H1 (cell line): ENCODE measurements around the gene LMO2. TPM values are rescaled to one million over a fixed set of nuclear protein-coding genes. Genes with fewer than 3 reads are reported as not detected.

ENCODE experiments used
- CTCF ChIA-PET: fragments of 300-600 bp; sonication (Branson Sonifier 250); formaldehyde crosslinking; loops from one replicate; lab custom pipeline; 2021; ENCODE audit not compliant: partially characterized antibody; lab: Charles Lee
- POLR2A ChIA-PET: fragments of 300-600 bp; sonication (Branson Sonifier 250); formaldehyde crosslinking; loops from one replicate; lab custom pipeline; 2021; ENCODE audit warnings: inconsistent platforms; ENCODE audit not compliant: partially characterized antibody; lab: Charles Lee
- DNase-seq, 2 experiments: peaks; one replicate each; pipeline versions ENCODE4 v3.0.0 to v3.0.0-alpha.2; 2010 to 2022; ENCODE audit warnings: low spot score in 2 of 2, low read depth in 1 of 2, mixed read lengths in 1 of 2
- FAIRE-seq: peaks from 2 replicates; lab custom pipeline; 2011; peaks lifted over from hg19 to GRCh38; lab: Jason Lieb, UNC
- H2AFZ ChIP-seq: 2 replicates; pipeline ENCODE4 v1.8.1; 2012; ENCODE audit warnings: low read length, inconsistent platforms
- H2AK5ac ChIP-seq: 2 replicates; pipeline ENCODE4 v1.6.1; 2013; ENCODE audit warnings: low read depth, low read length
- H2BK120ac ChIP-seq: replicated peaks from 2 replicates; pipeline ENCODE3; 2013; ENCODE audit warnings: low read depth, low read length, inconsistent platforms
- H2BK12ac ChIP-seq: 2 replicates; pipeline ENCODE4 v1.6.1; 2013; ENCODE audit warnings: low read depth, low read length
- H2BK15ac ChIP-seq: 2 replicates; pipeline ENCODE4 v1.6.1; 2013; ENCODE audit warnings: low read length
- H2BK20ac ChIP-seq: 2 replicates; pipeline ENCODE4 v1.6.1; 2013; ENCODE audit warnings: low read length
- H2BK5ac ChIP-seq: 2 replicates; pipeline ENCODE4 v1.6.1; 2013; ENCODE audit warnings: low read depth, low read length
- H3K14ac ChIP-seq: 2 replicates; pipeline ENCODE4 v1.6.1; 2013; ENCODE audit warnings: inconsistent platforms; ENCODE audit not compliant: insufficient read length
- H3K18ac ChIP-seq: 2 replicates; pipeline ENCODE4 v1.6.1; 2013; ENCODE audit warnings: low read length; ENCODE audit errors: extremely low read depth
- H3K23ac ChIP-seq: 2 replicates; pipeline ENCODE4 v1.6.1; 2013; ENCODE audit warnings: inconsistent platforms; ENCODE audit not compliant: insufficient read length
- H3K23me2 ChIP-seq: 2 replicates; pipeline ENCODE4 v1.6.1; 2013; ENCODE audit warnings: low read depth, low read length
- H3K27ac ChIP-seq: 2 replicates; pipeline ENCODE4 v1.6.1; 2011; ENCODE audit warnings: low read depth, low read length, inconsistent platforms
- H3K27me3 ChIP-seq, 4 experiments: replicated peaks in 1 of 4; 1 replicate in 1 of 4; 2 replicates in 3 of 4; pipeline versions ENCODE4 v1.6.1 to v1.8.1; 2011 to 2013; ENCODE audit warnings: low read length in 3 of 4, mild to moderate bottlenecking in 3 of 4, inconsistent platforms in 2 of 4, mixed read lengths in 2 of 4, moderate library complexity in 1 of 4; ENCODE audit not compliant: control insufficient read depth in 3 of 4, insufficient read depth in 3 of 4; ENCODE audit errors: extremely low read depth in 1 of 4
- H3K36me3 ChIP-seq, 4 experiments: 2 replicates each; pipeline versions ENCODE4 v1.6.1 to v1.8.1; 2011 to 2013; ENCODE audit warnings: mild to moderate bottlenecking in 4 of 4, low read length in 3 of 4, moderate library complexity in 2 of 4, control low read depth in 1 of 4, inconsistent platforms in 1 of 4; ENCODE audit not compliant: insufficient read depth in 4 of 4, control insufficient read depth in 2 of 4
- H3K4ac ChIP-seq: replicated peaks from 2 replicates; pipeline ENCODE3; 2013; ENCODE audit warnings: low read length, low read depth, mixed read lengths, inconsistent platforms; ENCODE audit not compliant: insufficient read length
- H3K4me1 ChIP-seq, 4 experiments: replicated peaks in 1 of 4; 1 replicate in 1 of 4; 2 replicates in 3 of 4; pipeline versions ENCODE4 v1.6.1 to v1.8.1; 2011 to 2013; ENCODE audit warnings: low read length in 3 of 4, inconsistent platforms in 2 of 4, mixed read lengths in 1 of 4; ENCODE audit not compliant: insufficient read depth in 4 of 4, control insufficient read depth in 3 of 4
- H3K4me2 ChIP-seq, 2 experiments: 2 replicates each; pipeline versions ENCODE4 v1.6.1 to v1.8.1; 2011 to 2013; ENCODE audit warnings: low read depth in 2 of 2, low read length in 2 of 2, control low read depth in 1 of 2, inconsistent platforms in 1 of 2, mild to moderate bottlenecking in 1 of 2; ENCODE audit not compliant: insufficient read depth in 1 of 2
- H3K4me3 ChIP-seq, 4 experiments: fragments of 200-600, 300-600 bp in 1 of 4; sonication (generic), shearing (Covaris generic), sonication (Bioruptor Twin) in 1 of 4; 2 replicates each; pipeline versions ENCODE4 v1.5.1 to v1.8.1; 2011 to 2016; ENCODE audit warnings: low read length in 4 of 4, low read depth in 3 of 4, control low read depth in 2 of 4, inconsistent platforms in 2 of 4, mild to moderate bottlenecking in 2 of 4, mixed read lengths in 1 of 4, moderate library complexity in 1 of 4; ENCODE audit not compliant: insufficient read depth in 2 of 4; ENCODE audit errors: extremely low read depth in 1 of 4
- H3K56ac ChIP-seq: replicated peaks from 2 replicates; pipeline ENCODE3; 2013; ENCODE audit warnings: low read depth, mild to moderate bottlenecking, mixed read lengths, low read length, inconsistent platforms; ENCODE audit not compliant: insufficient read length
- H3K79me1 ChIP-seq: 2 replicates; pipeline ENCODE4 v1.6.1; 2013; ENCODE audit warnings: low read depth, low read length, control low read depth
- H3K79me2 ChIP-seq, 2 experiments: 2 replicates each; pipeline versions ENCODE4 v1.6.1 to v1.8.1; 2012 to 2013; ENCODE audit warnings: low read length in 2 of 2, mild to moderate bottlenecking in 2 of 2, inconsistent platforms in 1 of 2; ENCODE audit not compliant: insufficient read depth in 2 of 2, control insufficient read depth in 1 of 2
- H3K9ac ChIP-seq, 4 experiments: replicated peaks in 1 of 4; 1 replicate in 1 of 4; 2 replicates in 3 of 4; pipeline versions ENCODE4 v1.6.1 to v1.8.1; 2011 to 2013; ENCODE audit warnings: low read depth in 3 of 4, low read length in 3 of 4, control low read depth in 2 of 4, mild to moderate bottlenecking in 2 of 4, moderate library complexity in 2 of 4, inconsistent platforms in 1 of 4; ENCODE audit errors: extremely low read depth in 1 of 4
- H3K9me3 ChIP-seq, 2 experiments: 2 replicates each; pipeline versions ENCODE4 v1.6.1 to v1.8.1; 2012 to 2013; ENCODE audit warnings: mild to moderate bottlenecking in 2 of 2, moderate library complexity in 2 of 2, control low read depth in 1 of 2, inconsistent platforms in 1 of 2, low read depth in 1 of 2, low read length in 1 of 2, mixed read lengths in 1 of 2; ENCODE audit not compliant: insufficient read depth in 2 of 2
- H4K20me1 ChIP-seq, 2 experiments: replicated peaks in 1 of 2; 2 replicates each; pipeline versions ENCODE3 to v1.8.1; 2011 to 2013; ENCODE audit warnings: inconsistent platforms in 2 of 2, low read length in 2 of 2, mild to moderate bottlenecking in 1 of 2; ENCODE audit not compliant: insufficient read depth in 2 of 2, control insufficient read depth in 1 of 2
- H4K5ac ChIP-seq: 2 replicates; pipeline ENCODE4 v1.6.1; 2013; ENCODE audit warnings: low read length, low read depth, mixed read lengths, inconsistent platforms; ENCODE audit not compliant: insufficient read length
- H4K8ac ChIP-seq: 2 replicates; pipeline ENCODE4 v1.8.0; 2013; ENCODE audit warnings: mild to moderate bottlenecking, moderate library complexity, low read length, inconsistent platforms; ENCODE audit not compliant: insufficient read depth; ENCODE audit errors: extremely low read depth
- H4K91ac ChIP-seq: replicated peaks from 2 replicates; pipeline ENCODE3; 2013; ENCODE audit warnings: low read length, mixed read lengths, inconsistent platforms; ENCODE audit not compliant: insufficient read length
- ATF3 ChIP-seq: IDR thresholded peaks from 2 replicates; pipeline ENCODE4 v1.6.1; 2011; ENCODE audit warnings: low read depth, mild to moderate bottlenecking, low read length; ENCODE audit not compliant: insufficient read depth
- BCL11A ChIP-seq, 2 experiments: IDR thresholded peaks; one replicate each; pipeline ENCODE4 v1.6.1; 2011; ENCODE audit warnings: low read depth in 2 of 2, low read length in 2 of 2, mild to moderate bottlenecking in 2 of 2
- CHD1 ChIP-seq: IDR thresholded peaks from 2 replicates; pipeline ENCODE4 v1.6.1; 2012; ENCODE audit warnings: low read depth, low read length, improper control_type of control experiment
- HDAC2 ChIP-seq, 2 experiments: fragments of 300-600 bp in 1 of 2; sonication (generic) in 1 of 2; IDR thresholded peaks; 2 replicates each; pipeline ENCODE4 v1.6.1; 2011 to 2012; ENCODE audit warnings: low read depth in 2 of 2, low read length in 2 of 2, mild to moderate bottlenecking in 2 of 2, moderate library complexity in 2 of 2, borderline replicate concordance in 1 of 2, inconsistent platforms in 1 of 2
- KDM1A ChIP-seq: fragments of 200-600, 300-600 bp; sonication (generic); IDR thresholded peaks from 2 replicates; pipeline ENCODE4 v1.7.1; 2016; ENCODE audit warnings: mild to moderate bottlenecking, low read length, borderline replicate concordance
- KDM4A ChIP-seq: IDR thresholded peaks from one replicate; pipeline ENCODE4 v1.7.1; 2012; ENCODE audit warnings: low read depth, mild to moderate bottlenecking, moderate library complexity, low read length, inconsistent platforms; ENCODE audit not compliant: severe bottlenecking
- MAFK ChIP-seq: IDR thresholded peaks from 2 replicates; pipeline ENCODE4 v1.6.1; 2012; ENCODE audit warnings: low read depth, mild to moderate bottlenecking, improper control_type of control experiment, low read length
- POLR2A ChIP-seq, 2 experiments: IDR thresholded peaks; 1 replicate in 1 of 2; 2 replicates in 1 of 2; pipeline ENCODE4 v1.6.1; 2011; ENCODE audit warnings: low read depth in 2 of 2, low read length in 2 of 2, mild to moderate bottlenecking in 2 of 2; ENCODE audit errors: control extremely low read depth in 1 of 2
- POU5F1 ChIP-seq: IDR thresholded peaks from 2 replicates; pipeline ENCODE4 v1.6.1; 2011; ENCODE audit warnings: low read depth, mild to moderate bottlenecking, low read length, moderate library complexity
- RBBP5 ChIP-seq: IDR thresholded peaks from 2 replicates; pipeline ENCODE4 v1.7.1; 2012; ENCODE audit warnings: low read depth, mild to moderate bottlenecking, inconsistent platforms, low read length, moderate library complexity, borderline replicate concordance
- SP1 ChIP-seq: IDR thresholded peaks from 2 replicates; pipeline ENCODE4 v1.6.1; 2011; ENCODE audit warnings: low read depth, low read length
- WGBS, 2 experiments: shearing (Covaris generic) in 1 of 2; methylation state at CpG; one replicate each; pipeline versions ENCODE4 v1.1.6 to v1.1.7; 2013 to 2015; ENCODE audit warnings: low lambda C conversion rate in 2 of 2, mixed read lengths in 2 of 2, inconsistent platforms in 1 of 2, low coverage in 1 of 2, missing lambda C conversion rate in 1 of 2; ENCODE audit not compliant: insufficient replicate concordance in 2 of 2, insufficient coverage in 1 of 2, insufficient read length in 1 of 2; ENCODE audit errors: extremely low coverage in 1 of 2, missing lambda C conversion rate in 1 of 2; 5-methylcytosine and 5-hydroxymethylcytosine counted together
- polyA plus RNA-seq, 7 experiments: library from polyadenylated mRNA; depleted of rRNA in 3 of 7; stranded (reverse) in 5 of 7; unstranded in 2 of 7; fragments of >200 nt in 5 of 7; fragments of 200-250 nt in 2 of 7; gene quantifications; 1 replicate in 5 of 7; 2 replicates in 1 of 7; 4 replicates in 1 of 7; pipeline versions ENCODE4 v1.2.1 to v1.2.3, GENCODE V29; 2011 to 2013; ENCODE audit warnings: missing spikeins in 2 of 7, mixed read lengths in 2 of 7
- total RNA-seq: library from RNA; stranded (reverse); fragmentation: NEBNext Ultra II Directional; extraction: Animal tissue kit (Norgen Biotek cat#: 25700); gene quantifications from 2 replicates; pipeline ENCODE4 v1.2.1, GENCODE V29; 2021

Gene LMO2
- total and polyA plus RNA-seq, 2 of the 8 experiments (the other 6 are each of a cell fraction or from before 2014, with no cell fraction given): 1.6 to 2.7 TPM

- no peak overlapping the region for H3K27ac ChIP-seq
- DNase-seq (peak in 1 of 2 experiments; percentile 73), FAIRE-seq (no peak)
- 1% methylated on average over 22 of the region's 91 CpGs; no CpG with 5 or more reads in 1 of the 2 experiments for WGBS, 2 experiments
- H3K56ac ChIP-seq: no peak overlapping the region
- H3K18ac ChIP-seq: no peak overlapping the region
- H3K9ac ChIP-seq: peak overlapping the region in 2 of 4 experiments; percentile 29 to 57; a peak in 2 of 7 replicates
- H2BK120ac ChIP-seq: no peak overlapping the region
- H2AK5ac ChIP-seq: no peak overlapping the region
- no peaks in the 10 kb centered on the region for H3K79me2 ChIP-seq
- peak overlapping the region; percentile 94 for H2AFZ ChIP-seq
- peak overlapping the region; percentile 89 to 94 for H3K4me2 ChIP-seq
- peaks cover 17 to 46% (median 34%) of the 10 kb centered on the region in 4 experiments for H3K27me3 ChIP-seq
- H3K14ac ChIP-seq: no peak overlapping the region
- peaks cover 10% of the 10 kb centered on the region; the same call in 1 of the 2 replicates for H3K23me2 ChIP-seq
- H2BK20ac ChIP-seq: no peak overlapping the region
- no peaks in the 10 kb centered on the region for H4K20me1 ChIP-seq
- H4K8ac ChIP-seq: no peak overlapping the region
- no peaks in the 10 kb centered on the region for H3K9me3 ChIP-seq
- no peak overlapping the region for H3K4ac ChIP-seq
- H4K5ac ChIP-seq: no peak overlapping the region
- H2BK5ac ChIP-seq: no peak overlapping the region
- no peak overlapping the region for H3K23ac ChIP-seq
- POLR2A ChIA-PET: no interaction called here
- peak overlapping the region; percentile 56 to 77 (median 64) for H3K4me3 ChIP-seq
- no peaks in the 10 kb centered on the region; the same call in 1 of the 2 replicates for H3K79me1 ChIP-seq
- no peak overlapping the region for H4K91ac ChIP-seq
- CTCF ChIA-PET: interaction anchor here (1.4 to 2.3 kb wide), 3 partner anchors 61 to 207 kb away, joined by 3 to 6 read pairs (median 5); no protein-coding TSS in a partner anchor
- peaks cover 0 to 6% (median 5%) of the 10 kb centered on the region in 4 experiments; a peak in 5 of 7 replicates for H3K4me1 ChIP-seq
- no peaks in the 10 kb centered on the region for H3K36me3 ChIP-seq
- no peak overlapping the region for H2BK15ac ChIP-seq
- H2BK12ac ChIP-seq: no peak overlapping the region
- no peak for TF ChIP-seq KDM1A
- peak; percentile 25 for TF ChIP-seq KDM4A
- TF ChIP-seq BCL11A (IDR thresholded peaks at IDR 0.05; ENCODE audit: low read depth in 2 of 2, low read length in 2 of 2): no peak
- no peak for TF ChIP-seq SP1
- TF ChIP-seq MAFK: no peak
- no peak for TF ChIP-seq HDAC2 (IDR thresholded peaks at IDR 0.05; ENCODE audit: borderline replicate concordance in 1 of 2, low read depth in 2 of 2, low read length in 2 of 2)
- TF ChIP-seq RBBP5: peak; percentile 39; the same call in 1 of the 2 replicates
- no peak for TF ChIP-seq POU5F1
- TF ChIP-seq CHD1: no peak
- no peak for TF ChIP-seq ATF3
- no peak for TF ChIP-seq POLR2A (IDR thresholded peaks at IDR 0.05; ENCODE audit: control extremely low read depth in 1 of 2, low read depth in 2 of 2, low read length in 2 of 2)
These were observed 22.1 kb downstream of the LMO2 start for GRCh38 chr11:33869481-33870422.
